ENCODE measurements around the gene ADIPOQ. TPM values are rescaled to one million over a fixed set of nuclear protein-coding genes. Genes with fewer than 3 reads are reported as not detected.
"Not testable (repeated sequence)": the region's sequence is repeated elsewhere in the genome, so short reads cannot be mapped to it uniquely, and the experiment has no call there.

ADIPOQ gene
- not detected in 2 replicates for total RNA-seq (2014; rRNA removed; shearing (Covaris generic))
- polyA plus RNA-seq (2015; cell fraction: cytosol; rRNA removed) = not detected in 2 replicates
- polyA plus RNA-seq (2015; cell fraction: nucleus; rRNA removed) = not detected in 2 replicates

DNA sequence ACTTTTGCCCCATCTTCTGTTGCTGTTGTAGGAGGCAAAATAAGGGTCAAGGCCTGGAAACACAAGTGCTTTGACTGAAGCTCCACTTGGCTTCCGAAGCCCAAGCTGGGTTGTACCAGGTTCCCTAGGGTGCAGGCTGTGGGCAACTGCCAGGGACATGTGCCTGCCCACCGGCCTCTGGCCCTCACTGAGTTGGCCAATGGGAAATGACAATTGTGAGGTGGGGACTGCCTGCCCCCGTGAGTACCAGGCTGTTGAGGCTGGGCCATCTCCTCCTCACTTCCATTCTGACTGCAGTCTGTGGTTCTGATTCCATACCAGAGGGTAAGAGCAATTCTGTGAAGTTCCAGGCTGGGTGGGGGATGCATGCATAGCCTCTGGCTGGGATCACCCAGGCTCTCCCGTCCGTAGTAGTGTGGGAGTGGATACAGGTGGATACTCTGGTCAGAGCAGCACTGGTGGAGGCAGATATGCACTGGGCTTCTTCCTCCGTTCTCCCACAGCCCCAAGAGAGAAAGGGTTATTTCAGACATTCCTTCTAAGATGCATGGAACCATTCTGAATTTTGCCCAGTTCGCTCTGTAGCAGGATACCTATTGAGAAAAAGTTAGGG, at the start of gene ADIPOQ:
Gene ADIPOQ (plus strand): TSS at position 285 of the 613 bp plus-strand sequence. CDS start 10,349 bp downstream, outside the sequence.
- DNase-seq (ENCODE audit: low read depth, low spot score) = no peak
- in situ Hi-C loops (cut with HindIII; ENCODE audit: low pct_unique_long_range_greater_than_20kb, low sequenced_read_pairs) = no loop called here

DNA sequence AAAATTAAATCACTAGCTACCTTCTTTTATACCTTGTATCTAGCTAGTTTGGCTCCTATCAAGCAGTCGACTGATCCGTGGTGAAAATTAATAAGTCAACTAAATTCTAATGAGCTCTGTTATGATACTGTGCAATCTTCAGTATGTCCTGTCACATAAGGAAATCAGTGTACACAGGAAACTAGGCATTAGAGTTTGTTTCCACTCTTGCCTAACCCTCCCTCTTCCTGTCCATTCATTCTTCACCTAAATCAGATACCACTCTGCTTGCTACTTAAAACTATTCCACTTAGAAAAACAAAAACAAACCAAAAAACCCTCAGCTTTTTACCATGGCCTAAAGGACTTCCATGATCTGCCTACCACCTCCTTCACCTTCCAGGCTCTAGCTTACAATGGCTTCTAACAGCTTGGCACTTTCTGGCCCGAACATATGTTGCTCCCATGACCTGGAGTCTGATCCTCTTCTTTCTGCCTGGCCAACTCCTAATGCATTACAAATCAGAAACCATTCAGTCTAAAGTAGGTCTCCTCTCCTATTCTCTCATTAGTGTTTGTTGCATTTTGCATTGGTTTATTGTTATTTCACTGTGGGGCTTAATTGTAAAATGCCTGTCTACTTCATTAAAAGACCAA, 44.2 kb upstream of the ADIPOQ start:
- DNase-seq (ENCODE audit: low read depth, low spot score) = no peak
- in situ Hi-C loops (cut with HindIII; ENCODE audit: low pct_unique_long_range_greater_than_20kb, low sequenced_read_pairs) = no loop called here

DNA sequence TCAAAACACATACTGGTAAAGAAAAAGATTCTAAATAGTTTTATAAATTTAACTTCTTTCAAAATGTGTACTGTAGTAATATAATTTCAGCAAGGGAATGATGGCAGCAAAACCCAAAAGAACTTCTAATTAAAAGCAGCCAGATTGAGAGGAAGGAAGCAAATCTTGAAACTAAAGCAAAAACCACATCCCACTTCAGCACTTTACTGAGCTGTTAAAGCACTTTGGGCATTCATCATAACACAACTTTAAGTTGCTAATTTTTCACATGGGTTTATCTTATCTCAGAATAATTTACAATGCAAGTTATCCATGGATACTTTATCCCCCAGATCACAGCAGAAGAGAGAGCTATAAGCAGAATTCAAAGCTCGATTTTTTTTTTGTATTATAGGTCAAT, 42.2 kb upstream of the ADIPOQ start:
- DNase-seq (ENCODE audit: low read depth, low spot score) = no peak
- in situ Hi-C loops (cut with HindIII; ENCODE audit: low pct_unique_long_range_greater_than_20kb, low sequenced_read_pairs) = no loop called here

DNA sequence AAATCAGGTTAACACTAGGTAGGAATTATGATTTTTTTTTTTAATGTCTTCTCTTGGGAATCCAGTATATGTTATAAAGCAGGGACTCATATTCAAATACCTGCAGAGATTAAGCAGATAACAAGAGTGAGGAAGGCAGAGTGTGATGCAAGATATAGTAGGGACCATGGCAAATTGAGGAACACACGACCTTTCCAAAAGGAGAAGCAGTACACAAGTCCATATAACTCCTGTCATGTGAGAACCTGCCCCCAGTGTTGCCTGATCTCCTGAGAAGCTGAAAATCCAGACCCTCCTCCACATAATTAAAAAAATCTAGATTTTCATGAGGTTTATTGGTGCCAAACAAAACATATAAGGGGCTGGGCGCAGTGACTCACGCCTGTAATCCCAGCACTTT, 39.8 kb upstream of the ADIPOQ start:
- in situ Hi-C loops (cut with HindIII; ENCODE audit: low pct_unique_long_range_greater_than_20kb, low sequenced_read_pairs) = no loop called here
- no peak for DNase-seq (ENCODE audit: low read depth, low spot score)

DNA sequence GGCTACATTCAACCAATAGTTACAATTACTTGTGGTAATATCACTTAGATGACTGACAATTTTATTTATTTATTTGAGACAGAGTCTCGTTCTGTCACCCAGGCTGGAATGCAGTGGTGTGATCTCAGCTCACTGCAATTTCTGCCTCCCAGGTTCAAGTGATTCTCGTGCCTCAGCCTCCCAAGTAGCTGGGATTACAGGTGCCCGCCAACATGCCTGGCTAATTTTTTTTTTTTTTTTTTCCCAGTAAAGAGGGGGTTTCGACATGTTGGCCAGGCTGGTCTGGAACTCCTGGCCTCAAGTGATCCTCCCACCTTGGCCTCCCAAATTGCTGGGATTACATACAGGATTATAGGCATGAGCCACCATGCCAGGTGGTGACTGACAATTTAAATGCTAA, 39.1 kb upstream of the ADIPOQ start:
- in situ Hi-C loops (cut with HindIII; ENCODE audit: low pct_unique_long_range_greater_than_20kb, low sequenced_read_pairs); DNase-seq (ENCODE audit: low read depth, low spot score): not testable (repeated sequence)

DNA sequence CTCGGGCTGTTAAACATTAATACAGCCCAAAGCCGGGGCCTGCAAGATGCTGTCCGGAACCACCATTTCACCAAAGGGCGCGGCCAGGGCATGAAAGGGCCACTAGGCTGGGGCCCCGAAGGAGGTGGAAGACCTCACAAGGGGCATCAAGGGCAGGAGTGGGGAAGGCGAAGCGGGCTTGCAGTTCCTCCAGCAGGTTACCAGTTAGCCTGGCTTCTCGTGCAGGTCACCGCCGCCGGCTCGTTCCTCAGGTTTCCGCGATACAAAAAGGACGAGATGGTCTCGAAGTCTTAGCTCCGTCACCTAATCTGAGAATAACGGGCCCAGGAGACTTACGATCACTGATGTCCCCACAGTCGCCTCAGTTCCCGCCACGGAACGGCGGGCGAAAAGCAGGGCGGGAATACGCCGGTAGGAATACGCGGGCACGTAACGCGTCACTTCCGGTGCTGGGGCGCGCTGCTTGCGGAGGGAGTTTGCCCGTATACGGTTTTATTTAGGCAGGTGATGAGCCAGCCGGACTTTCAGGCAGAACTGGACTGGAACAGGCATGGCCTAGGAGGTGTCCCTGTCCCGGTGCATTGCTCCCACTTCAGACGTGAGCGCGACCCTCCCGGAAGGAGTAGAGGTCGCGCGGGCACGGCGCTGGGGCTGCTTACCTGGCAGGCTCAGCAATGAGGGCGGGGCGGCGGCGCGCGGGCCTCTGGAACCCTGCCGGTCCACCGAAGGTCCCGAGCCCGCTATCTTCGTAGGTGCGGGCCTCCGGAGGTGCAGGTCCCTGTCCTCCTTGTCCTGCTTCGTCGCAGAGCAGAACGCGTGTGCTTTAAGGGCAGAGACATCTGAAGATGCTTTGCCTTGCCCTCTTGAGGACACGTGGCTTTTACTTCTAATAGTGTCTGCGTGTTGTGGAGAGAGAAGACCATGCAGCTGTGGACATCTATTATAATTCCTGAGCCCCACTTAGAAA, 36.1 kb upstream of the ADIPOQ start, which contains the start of gene RFC4:
Gene RFC4 (minus strand): TSS at position 394 of the 967 bp plus-strand sequence. CDS start 1,769 bp downstream, outside the sequence.
- DNase-seq (ENCODE audit: low read depth, low spot score) = peak; percentile 73
- in situ Hi-C loops (cut with HindIII; ENCODE audit: low pct_unique_long_range_greater_than_20kb, low sequenced_read_pairs) = no loop called here

DNA sequence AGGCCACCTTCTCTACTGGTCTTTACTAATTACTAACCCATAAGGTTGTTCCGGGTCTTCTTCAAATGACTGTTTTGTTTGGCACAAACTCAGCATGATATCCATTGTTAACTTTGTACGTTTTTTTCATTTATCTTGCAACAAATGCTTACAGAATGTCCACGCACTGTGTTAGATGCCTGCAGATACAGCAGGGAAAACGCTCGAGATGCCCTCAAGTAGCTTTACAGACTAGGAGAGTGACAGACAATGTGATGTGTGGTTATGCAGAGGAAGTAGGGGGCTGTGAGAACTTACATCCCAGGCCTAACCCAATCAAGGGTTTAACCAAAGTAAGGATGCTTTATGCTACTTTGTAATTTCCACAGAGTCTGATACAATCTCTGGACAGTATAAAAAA, 35.3 kb upstream of the ADIPOQ start:
- in situ Hi-C loops (cut with HindIII; ENCODE audit: low pct_unique_long_range_greater_than_20kb, low sequenced_read_pairs) = no loop called here

DNA sequence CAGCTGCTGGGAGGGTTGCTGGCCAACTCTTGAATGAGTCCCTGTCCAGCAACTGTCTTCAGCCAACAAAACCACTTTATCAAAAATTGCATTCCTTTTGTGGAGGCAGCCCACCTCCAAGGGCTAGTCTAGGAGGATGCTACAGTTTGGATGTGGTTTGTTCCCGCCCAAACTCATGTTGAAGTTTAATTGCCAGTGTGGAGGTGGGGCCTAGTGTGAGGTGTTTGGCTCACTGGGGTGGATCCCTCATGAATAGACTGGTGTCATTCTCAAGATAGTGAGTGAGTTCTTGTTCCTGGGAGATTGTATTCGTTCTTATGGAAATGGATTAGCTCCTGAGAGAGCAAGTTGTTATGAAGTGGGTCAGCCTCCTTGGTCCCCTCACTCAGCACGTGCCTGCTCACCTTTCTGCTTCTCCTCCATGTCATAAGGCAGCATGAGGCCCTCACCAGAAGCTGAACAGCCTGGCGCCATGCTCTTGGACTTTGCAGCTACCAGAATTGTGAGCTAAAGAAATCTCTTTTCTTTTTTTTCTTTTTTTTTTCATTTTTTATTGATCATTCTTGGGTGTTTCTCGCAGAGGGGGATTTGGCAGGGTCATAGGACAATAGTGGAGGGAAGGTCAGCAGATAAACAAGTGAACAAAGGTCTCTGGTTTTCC, 32.0 kb upstream of the ADIPOQ start:
- DNase-seq (ENCODE audit: low read depth, low spot score) = no peak
- in situ Hi-C loops (cut with HindIII; ENCODE audit: low pct_unique_long_range_greater_than_20kb, low sequenced_read_pairs) = no loop called here

More for the DNA sequence above, 35.3 kb upstream of the ADIPOQ start:
- no peak for DNase-seq (ENCODE audit: low read depth, low spot score)

DNA sequence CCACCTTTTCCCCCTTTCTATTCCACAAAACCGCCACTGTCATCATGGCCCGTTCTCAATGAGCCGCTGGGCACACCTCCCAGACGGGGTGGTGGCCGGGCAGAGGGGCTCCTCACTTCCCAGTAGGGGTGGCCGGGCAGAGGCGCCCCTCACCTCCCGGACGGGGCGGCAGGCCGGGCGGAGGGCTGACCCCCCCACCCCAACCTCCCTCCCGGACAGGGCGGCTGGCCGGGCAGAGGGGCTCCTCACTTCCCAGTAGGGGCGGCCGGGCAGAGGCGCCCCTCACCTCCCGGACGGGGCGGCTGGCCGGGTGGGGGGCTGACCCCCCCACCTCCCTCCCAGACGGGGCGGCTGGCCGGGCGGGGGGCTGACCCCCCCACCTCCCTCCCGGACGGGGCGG, 31.2 kb upstream of the ADIPOQ start:
- in situ Hi-C loops (cut with HindIII; ENCODE audit: low pct_unique_long_range_greater_than_20kb, low sequenced_read_pairs); DNase-seq (ENCODE audit: low read depth, low spot score): not testable (repeated sequence)

DNA sequence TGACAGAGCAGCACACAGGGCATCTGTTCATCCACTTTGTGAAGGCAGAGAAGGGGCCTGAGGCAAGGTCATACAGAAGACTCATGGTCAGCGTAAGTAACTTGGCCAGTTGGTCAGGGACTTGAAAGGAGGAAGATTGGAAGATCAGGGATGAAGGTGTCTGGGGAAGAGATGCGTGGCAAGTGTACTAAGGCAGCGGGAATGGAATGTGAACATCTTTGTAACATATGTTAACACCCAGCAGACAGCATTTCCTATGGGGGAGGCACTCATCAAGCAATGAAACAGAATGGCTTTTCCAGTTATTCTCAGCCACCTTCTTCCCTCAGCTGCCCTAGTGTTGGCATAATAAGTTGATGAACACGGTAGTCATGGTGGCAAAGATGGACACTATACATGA, 28.4 kb upstream of the ADIPOQ start:
- in situ Hi-C loops (cut with HindIII; ENCODE audit: low pct_unique_long_range_greater_than_20kb, low sequenced_read_pairs) = no loop called here
- DNase-seq (ENCODE audit: low read depth, low spot score) = no peak

DNA sequence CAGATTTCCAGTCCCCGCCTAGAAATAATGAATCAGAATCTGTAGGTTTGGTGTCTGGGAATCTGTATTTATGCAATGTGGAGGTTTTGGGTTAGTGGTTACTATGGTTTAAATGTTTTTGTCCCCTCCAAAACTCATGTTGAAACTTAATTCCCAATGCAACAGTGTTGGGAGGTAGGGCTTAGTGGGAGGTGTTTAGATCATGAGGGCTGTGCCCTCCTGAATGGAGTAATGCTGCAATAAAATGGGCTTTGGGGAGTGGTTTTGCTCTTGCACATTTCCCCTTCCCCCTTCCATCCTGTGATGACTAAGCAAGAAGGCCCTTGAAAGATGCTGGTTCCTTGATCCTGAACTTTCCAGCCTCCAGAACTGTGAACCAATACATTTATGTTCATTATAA, 27.1 kb upstream of the ADIPOQ start:
- DNase-seq (ENCODE audit: low read depth, low spot score) = peak; percentile 45

DNA sequence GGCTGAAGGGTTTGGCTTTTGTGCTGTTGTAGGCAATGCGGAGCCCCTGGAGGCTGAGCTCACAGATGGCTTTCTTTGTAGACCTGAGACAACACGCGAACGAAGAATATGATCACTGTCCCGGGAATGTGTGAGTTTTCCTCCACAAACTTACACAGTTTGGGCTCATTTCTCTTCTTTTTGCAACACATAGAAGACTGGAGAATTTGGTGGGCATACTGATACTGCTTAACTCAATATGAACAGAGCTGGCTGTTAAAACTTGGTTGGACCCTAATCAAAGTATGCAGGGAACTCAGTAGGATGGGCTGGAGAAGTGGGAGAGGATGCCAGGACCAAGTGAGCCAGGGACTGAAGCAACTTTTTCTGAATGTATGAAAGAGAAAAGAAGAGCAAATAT, 24.0 kb upstream of the ADIPOQ start:
- DNase-seq (ENCODE audit: low read depth, low spot score) = no peak
- in situ Hi-C loops (cut with HindIII; ENCODE audit: low pct_unique_long_range_greater_than_20kb, low sequenced_read_pairs) = no loop called here

More for the DNA sequence above, 27.1 kb upstream of the ADIPOQ start:
- in situ Hi-C loops (cut with HindIII; ENCODE audit: low pct_unique_long_range_greater_than_20kb, low sequenced_read_pairs) = no loop called here

DNA sequence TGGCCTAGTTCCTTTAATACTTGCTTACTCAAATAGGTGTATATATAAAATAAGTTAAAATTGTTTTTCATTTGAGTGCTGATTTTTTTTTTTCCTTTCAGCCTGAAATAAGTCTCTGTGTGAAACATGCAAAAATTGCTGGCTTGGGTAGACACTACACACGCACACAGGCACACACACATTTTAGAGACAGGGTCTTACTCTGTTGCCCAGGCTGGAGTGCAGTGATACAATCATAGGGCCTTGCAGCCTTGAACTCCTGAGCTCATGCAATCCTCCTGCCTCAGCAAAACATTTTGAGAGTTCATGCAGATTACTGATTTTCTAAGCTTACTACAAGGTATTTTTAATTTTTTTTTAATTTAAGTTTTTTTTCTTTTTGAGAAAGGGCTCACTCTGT, 23.6 kb upstream of the ADIPOQ start:
- DNase-seq (ENCODE audit: low read depth, low spot score) = no peak
- in situ Hi-C loops (cut with HindIII; ENCODE audit: low pct_unique_long_range_greater_than_20kb, low sequenced_read_pairs) = no loop called here

DNA sequence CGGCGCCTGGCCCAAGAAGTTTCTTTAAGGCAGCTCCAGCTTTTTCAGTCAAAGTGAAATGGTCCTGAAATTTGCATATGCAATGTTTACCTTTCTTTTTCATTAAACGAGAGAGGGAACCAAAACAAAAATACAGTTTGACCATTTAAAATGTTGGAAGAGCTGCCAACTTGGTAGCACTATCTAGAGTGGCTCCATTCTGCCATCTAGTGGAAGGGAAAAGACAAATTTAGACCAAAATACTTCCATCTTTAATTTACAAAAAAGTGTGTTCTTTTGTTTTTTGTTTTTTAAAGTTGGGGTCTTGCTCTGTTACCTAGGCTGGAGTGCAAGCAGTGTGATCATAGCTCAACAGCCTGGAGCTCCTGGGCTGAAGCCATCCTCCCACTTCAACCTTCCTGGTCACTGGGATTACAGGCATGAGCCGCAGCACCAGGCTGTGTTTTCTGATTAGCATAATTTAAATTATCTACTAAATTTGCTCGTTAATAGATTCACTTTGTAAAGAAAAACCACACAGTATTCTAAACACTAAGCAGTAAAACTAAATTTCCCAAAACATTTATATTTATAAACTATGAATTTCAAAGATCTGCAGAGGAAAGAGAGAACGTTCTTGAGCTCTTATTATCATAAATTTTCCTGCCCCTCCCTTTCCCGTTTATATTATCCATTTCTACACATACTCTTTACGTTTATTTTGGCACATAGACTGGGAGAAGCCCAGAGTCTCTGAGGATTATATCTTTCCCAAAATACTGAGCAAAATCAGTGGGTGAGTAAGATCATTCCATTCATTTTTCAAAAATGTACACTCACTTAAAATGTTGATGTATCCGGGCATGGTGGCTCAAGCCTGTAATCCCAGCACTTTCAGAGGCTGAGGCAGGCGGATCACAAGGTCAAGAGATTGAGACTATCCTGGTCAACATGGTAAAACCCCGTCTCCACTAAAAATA, 20.8 kb upstream of the ADIPOQ start:
- in situ Hi-C loops (cut with HindIII; ENCODE audit: low pct_unique_long_range_greater_than_20kb, low sequenced_read_pairs) = no loop called here

DNA sequence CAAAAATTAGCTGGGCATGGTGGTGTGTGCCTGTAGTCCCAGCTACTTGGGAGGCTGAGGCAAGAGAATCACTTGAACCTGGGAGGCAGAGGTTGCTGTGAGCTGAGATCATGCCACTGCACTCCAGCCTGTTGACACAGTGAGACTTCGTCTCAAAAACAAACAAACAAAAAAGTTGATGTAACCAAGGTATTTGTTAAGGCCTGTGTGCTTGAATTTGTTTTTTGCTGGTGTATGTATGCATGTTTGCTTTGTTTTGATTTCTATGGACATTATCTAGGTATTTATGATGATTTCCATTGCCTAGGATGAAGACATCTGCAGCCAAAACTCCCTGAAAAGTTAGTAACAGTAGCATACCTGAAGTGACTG, 20.1 kb upstream of the ADIPOQ start:
- in situ Hi-C loops (cut with HindIII; ENCODE audit: low pct_unique_long_range_greater_than_20kb, low sequenced_read_pairs); DNase-seq (ENCODE audit: low read depth, low spot score): not testable (repeated sequence)

More for the DNA sequence above, 20.8 kb upstream of the ADIPOQ start:
- peak; percentile 69 for DNase-seq (ENCODE audit: low read depth, low spot score)

DNA sequence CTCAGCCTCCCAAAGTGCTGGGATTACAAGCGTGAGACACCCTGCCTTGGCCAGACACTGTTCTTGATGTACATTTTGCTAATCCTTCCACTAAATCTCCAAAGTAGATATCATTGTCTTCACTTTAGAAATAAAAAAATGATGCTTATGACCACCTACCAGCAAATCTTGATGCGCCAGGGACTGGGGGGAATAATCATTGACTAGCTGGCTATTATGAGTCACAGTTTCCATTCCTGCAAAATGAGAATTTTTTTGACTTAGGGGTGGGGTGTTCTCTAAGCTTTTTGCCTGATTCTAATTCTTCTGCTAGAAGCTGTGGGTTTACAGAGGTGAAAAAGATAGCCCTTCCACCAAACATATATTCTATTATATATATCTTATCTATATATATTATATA, 19.1 kb upstream of the ADIPOQ start:
- DNase-seq (ENCODE audit: low read depth, low spot score) = no peak

More for the DNA sequence above, 19.1 kb upstream of the ADIPOQ start:
- in situ Hi-C loops (cut with HindIII; ENCODE audit: low pct_unique_long_range_greater_than_20kb, low sequenced_read_pairs) = no loop called here

Data from SK-MEL-5 (cell line).